Central memory CD8-positive, alpha-beta T cell (primary cell): ENCODE measurements around the gene KCNH3.
"Not testable (repeated sequence)": the region's sequence is repeated elsewhere in the genome, so short reads cannot be mapped to it uniquely, and the experiment has no call there.

Experiments used
- ATAC-seq: fragments of 150-1000 bp; cut with Tn5 transposase; replicated peaks from 2 replicates; pipeline ENCODE4 v1.10.0; 2022; ENCODE audit warnings: mild to moderate bottlenecking, moderate FRiP score, moderate number of reproducible peaks; ENCODE audit not compliant: poor library complexity, severe bottlenecking; ENCODE audit errors: extremely low read depth
- DNase-seq, 2 donors: peaks; one replicate each; pipeline ENCODE4 v3.0.0; 2021; ENCODE audit warnings: low spot score in 2 of 2
- H3K27ac Mint-ChIP-seq: one replicate; pipeline ENCODE4 v1.8.0; 2022; ENCODE audit warnings: low read depth, mild to moderate bottlenecking, moderate library complexity, mixed read lengths
- H3K27me3 Mint-ChIP-seq: one replicate; pipeline ENCODE4 v1.8.0; 2022; ENCODE audit warnings: mixed read lengths
- H3K36me3 Mint-ChIP-seq: one replicate; pipeline ENCODE4 v1.8.0; 2022; ENCODE audit warnings: mild to moderate bottlenecking, moderate library complexity, mixed read lengths; ENCODE audit not compliant: insufficient read depth
- H3K4me1 Mint-ChIP-seq: one replicate; pipeline ENCODE4 v1.8.0; 2022; ENCODE audit warnings: mixed read lengths
- H3K4me3 Mint-ChIP-seq: one replicate; pipeline ENCODE4 v1.8.0; 2022; ENCODE audit warnings: mild to moderate bottlenecking, moderate library complexity, mixed read lengths
- H3K9me3 Mint-ChIP-seq: one replicate; pipeline ENCODE4 v1.8.0; 2022; ENCODE audit warnings: mixed read lengths

The KCNH3 gene

GRCh38 chr12:49534122-49534521 lies 4.7 kb upstream of the KCNH3 start:
- not testable (repeated sequence) for H3K27ac Mint-ChIP-seq, H3K4me1 Mint-ChIP-seq, ATAC-seq, H3K4me3 Mint-ChIP-seq, H3K36me3 Mint-ChIP-seq, DNase-seq, H3K9me3 Mint-ChIP-seq, H3K27me3 Mint-ChIP-seq

DNA sequence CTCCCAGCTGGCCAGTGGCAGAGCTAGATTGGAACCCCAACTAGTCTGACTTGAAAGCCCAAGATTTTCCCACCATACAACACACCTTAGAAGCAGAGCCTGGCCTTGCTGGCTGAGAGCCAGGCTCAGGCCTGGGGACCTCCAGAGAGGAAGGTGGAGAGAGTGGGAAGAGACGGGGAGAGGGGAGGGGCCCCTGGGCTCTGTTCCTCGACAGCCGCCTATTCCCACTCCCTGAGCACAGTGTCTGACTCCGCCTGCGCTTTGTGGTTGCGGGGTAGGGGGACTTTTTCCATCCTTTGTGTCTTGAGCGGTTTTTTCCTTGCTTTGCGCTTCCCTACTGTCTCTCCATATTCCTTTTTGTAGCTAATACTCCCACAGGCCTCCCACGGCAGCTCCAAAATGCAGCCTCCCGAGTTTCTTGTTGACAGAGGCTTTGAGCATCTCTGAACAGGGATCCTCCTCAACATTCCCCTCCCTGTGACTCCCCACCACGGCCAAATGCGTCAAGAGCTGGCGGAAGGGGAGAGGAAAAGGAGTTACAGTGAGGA lies 4.0 kb upstream of the KCNH3 start:
- no peak overlapping the region for H3K4me3 Mint-ChIP-seq
- no peak for ATAC-seq
- H3K9me3 Mint-ChIP-seq = no peaks in the 10 kb centered on the region
- peaks cover 5% of the 10 kb centered on the region for H3K36me3 Mint-ChIP-seq
- DNase-seq = no peak
- no peaks in the 10 kb centered on the region for H3K4me1 Mint-ChIP-seq
- no peaks in the 10 kb centered on the region for H3K27me3 Mint-ChIP-seq
- peak overlapping the region; percentile 48 for H3K27ac Mint-ChIP-seq

DNA sequence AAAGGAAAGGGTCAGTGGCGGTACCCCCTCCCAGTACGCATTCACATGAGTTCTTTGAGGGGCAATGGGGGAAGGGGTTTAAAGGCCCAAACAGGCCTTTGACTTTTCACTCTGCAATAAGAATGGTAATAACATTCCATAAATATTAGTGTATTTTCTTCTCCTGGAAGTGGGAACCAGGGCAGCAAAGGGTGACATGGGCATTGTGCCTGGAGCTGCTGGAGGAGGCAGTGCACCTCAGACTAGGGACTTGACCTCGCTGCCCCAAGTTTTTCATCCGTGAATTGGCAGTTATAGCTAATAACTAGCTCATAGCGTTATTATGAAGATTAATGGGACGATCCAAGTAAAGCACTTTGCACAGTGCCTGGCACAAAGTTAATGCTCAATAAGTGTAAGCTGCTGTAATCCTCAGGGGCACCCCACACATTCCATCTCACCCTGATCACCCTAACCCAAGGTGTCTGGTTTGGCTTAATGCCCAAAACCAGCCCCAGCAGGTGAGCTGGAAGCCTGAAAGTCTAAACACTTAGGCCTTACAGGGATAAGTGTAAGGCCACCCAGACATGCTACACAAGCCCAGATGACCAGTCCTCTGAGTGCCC lies 2.8 kb upstream of the KCNH3 start:
- H3K4me1 Mint-ChIP-seq = peaks cover 6% of the 10 kb centered on the region
- DNase-seq = no peak
- H3K4me3 Mint-ChIP-seq = no peak overlapping the region

GRCh38 chr12:49536526-49537071 lies 2.2 kb upstream of the KCNH3 start:
- DNase-seq (no peak), ATAC-seq (no peak)
- H3K36me3 Mint-ChIP-seq = peaks cover 5% of the 10 kb centered on the region
- H3K9me3 Mint-ChIP-seq = no peaks in the 10 kb centered on the region
- H3K27me3 Mint-ChIP-seq = no peaks in the 10 kb centered on the region
- H3K27ac Mint-ChIP-seq = peak overlapping the region; percentile 4
- peak overlapping the region; percentile 77 for H3K4me3 Mint-ChIP-seq
- H3K4me1 Mint-ChIP-seq = peaks cover 6% of the 10 kb centered on the region

More for the DNA sequence above, 2.8 kb upstream of the KCNH3 start:
- no peaks in the 10 kb centered on the region for H3K27me3 Mint-ChIP-seq
- peaks cover 5% of the 10 kb centered on the region for H3K36me3 Mint-ChIP-seq
- ATAC-seq = no peak
- H3K27ac Mint-ChIP-seq = peak overlapping the region; percentile 4
- no peaks in the 10 kb centered on the region for H3K9me3 Mint-ChIP-seq

DNA sequence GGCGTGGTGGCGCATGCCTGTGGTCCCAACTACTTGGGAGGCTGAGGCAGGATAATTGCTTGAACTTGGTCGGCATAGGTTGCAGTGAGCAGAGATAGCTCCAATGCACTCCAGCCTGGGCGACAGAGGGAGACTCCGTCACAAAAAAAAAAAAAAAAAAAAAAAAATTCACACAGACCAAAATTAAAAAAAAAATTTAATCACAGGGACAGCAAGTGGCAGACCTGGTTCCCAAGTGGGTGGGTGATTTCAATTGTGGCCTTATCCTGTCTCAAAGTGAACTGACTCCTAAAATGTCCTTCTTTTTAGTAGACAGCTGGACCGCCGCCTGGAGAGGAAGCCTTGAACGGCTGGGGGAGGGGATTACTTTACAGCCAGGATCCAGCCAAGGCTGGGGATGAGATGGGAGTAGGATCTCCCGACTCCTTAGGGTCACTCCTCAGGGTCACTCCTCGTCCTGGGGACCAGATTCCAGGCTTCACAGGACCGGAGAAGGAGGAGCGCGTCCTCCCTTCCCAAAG lies 1.5 kb upstream of the KCNH3 start:
- H3K9me3 Mint-ChIP-seq = no peaks in the 10 kb centered on the region

GRCh38 chr12:49537752-49538509 lies 899 bp upstream of the KCNH3 start:
- no peak for ATAC-seq
- no peak for DNase-seq
- H3K9me3 Mint-ChIP-seq = no peaks in the 10 kb centered on the region
- peak overlapping the region; percentile 53 for H3K27ac Mint-ChIP-seq
- no peaks in the 10 kb centered on the region for H3K27me3 Mint-ChIP-seq
- H3K4me1 Mint-ChIP-seq = peaks cover 6% of the 10 kb centered on the region
- peaks cover 5% of the 10 kb centered on the region for H3K36me3 Mint-ChIP-seq
- H3K4me3 Mint-ChIP-seq = peak overlapping the region; percentile 77

More for the DNA sequence above, 1.5 kb upstream of the KCNH3 start:
- DNase-seq (no peak), ATAC-seq (no peak)
- peaks cover 6% of the 10 kb centered on the region for H3K4me1 Mint-ChIP-seq
- H3K36me3 Mint-ChIP-seq = peaks cover 5% of the 10 kb centered on the region
- peak overlapping the region; percentile 77 for H3K4me3 Mint-ChIP-seq
- H3K27ac Mint-ChIP-seq = peak overlapping the region; percentile 53
- H3K27me3 Mint-ChIP-seq = no peaks in the 10 kb centered on the region

DNA sequence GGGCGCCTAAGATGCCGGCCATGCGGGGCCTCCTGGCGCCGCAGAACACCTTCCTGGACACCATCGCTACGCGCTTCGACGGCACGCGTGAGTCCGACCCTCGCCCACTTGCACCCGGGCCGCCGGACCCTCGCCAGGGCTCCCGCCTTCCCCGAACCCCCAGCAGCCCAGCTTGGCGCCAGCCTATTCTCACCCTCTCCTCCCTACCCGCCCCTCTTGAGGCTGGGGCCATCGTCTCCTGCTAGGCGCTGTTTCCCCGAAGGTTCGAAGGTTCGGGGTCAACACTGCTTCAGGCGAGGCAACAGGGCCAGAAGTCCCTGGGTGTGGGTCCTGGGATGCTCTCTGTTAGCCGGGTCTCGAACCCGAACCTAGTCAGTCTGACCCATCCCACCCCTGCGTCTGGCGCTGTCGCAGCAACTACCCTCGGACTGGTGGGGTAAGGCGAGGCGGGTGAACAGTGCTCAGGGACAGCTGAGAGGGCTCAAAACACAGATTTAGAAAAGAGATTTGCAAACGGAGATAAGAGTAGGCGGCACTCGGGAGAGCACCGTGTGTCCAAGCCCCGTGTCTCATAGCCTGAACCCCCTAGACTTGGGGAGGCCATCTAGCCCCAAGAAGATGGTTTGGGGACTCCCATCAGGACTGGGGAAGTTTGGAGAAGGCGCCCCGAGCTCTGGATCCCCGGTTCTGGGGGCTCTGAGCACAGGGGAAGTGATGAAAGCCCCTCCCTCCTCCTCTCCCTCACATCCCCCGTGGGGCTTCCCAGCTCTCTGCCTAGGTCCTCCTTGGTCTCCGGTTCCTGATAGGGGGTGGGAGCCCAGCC lies 787 bp downstream of the KCNH3 start:
- Mint-ChIP-seq H3K36me3 (peaks cover 5% of the 10 kb centered on the region), H3K27me3 (no peaks in the 10 kb centered on the region), H3K4me1 (peaks cover 12% of the 10 kb centered on the region), H3K9me3 (no peaks in the 10 kb centered on the region), H3K4me3 (peak overlapping the region; percentile 77), H3K27ac (peak overlapping the region; percentile 71)
- ATAC-seq (no peak), DNase-seq (no peak)

- Mint-ChIP-seq H3K9me3 (no peaks in the 10 kb centered on the region), H3K4me1 (peaks cover 12% of the 10 kb centered on the region), H3K4me3 (peak overlapping the region; percentile 77), H3K27me3 (no peaks in the 10 kb centered on the region), H3K36me3 (peaks cover 5% of the 10 kb centered on the region), H3K27ac (peak overlapping the region; percentile 71)
- DNase-seq (no peak), ATAC-seq (no peak)
Observed at GRCh38 chr12:49540229-49541139, 1.7 kb downstream of the KCNH3 start.

GRCh38 chr12:49541140-49541861 lies 2.5 kb downstream of the KCNH3 start:
- Mint-ChIP-seq H3K4me3 (peak overlapping the region; percentile 44), H3K9me3 (no peaks in the 10 kb centered on the region), H3K27me3 (peaks cover 7% of the 10 kb centered on the region), H3K36me3 (peaks cover 5% of the 10 kb centered on the region), H3K27ac (peak overlapping the region; percentile 71), H3K4me1 (peaks cover 12% of the 10 kb centered on the region)
- ATAC-seq = no peak
- DNase-seq = no peak

GRCh38 chr12:49541911-49542505 lies 3.2 kb downstream of the KCNH3 start:
- Mint-ChIP-seq H3K36me3 (peaks cover 5% of the 10 kb centered on the region), H3K4me1 (peaks cover 12% of the 10 kb centered on the region), H3K9me3 (no peaks in the 10 kb centered on the region), H3K4me3 (no peak overlapping the region), H3K27me3 (peaks cover 12% of the 10 kb centered on the region), H3K27ac (no peak overlapping the region)
- ATAC-seq (no peak), DNase-seq (no peak)
